ENCODE measurements around the gene EVI5L.

GRCh38 chr19:7912697-7913564 lies 82.9 kb downstream of the EVI5L start:
- TF ChIP-seq CTCF (IDR thresholded peaks at IDR 0.05; ENCODE audit: low read depth, low read length) (no peak), MYC (IDR thresholded peaks at IDR 0.05; ENCODE audit: low read depth, low read length) (no peak)
